CD14-positive monocyte (primary cell): Measurements from ENCODE around the gene RIMBP2. TPM values are rescaled to one million over a fixed set of nuclear protein-coding genes. Genes with fewer than 3 reads are reported as not detected.

Experiments
- DNase-seq, 3 donors: peaks; one replicate each; pipeline ENCODE4 v3.0.0-alpha.2; 2011 to 2022
- H2AFZ ChIP-seq: 2 replicates; pipeline ENCODE4 v1.6.0; 2012; ENCODE audit warnings: mild to moderate bottlenecking, low read depth, low read length, inconsistent platforms; ENCODE audit not compliant: insufficient read depth, poor library complexity, severe bottlenecking
- H3K27ac ChIP-seq, 2 donors: 1 replicate in 1 of 2; 2 replicates in 1 of 2; pipeline ENCODE4 v1.5.1; 2012 to 2013; ENCODE audit warnings: low read length in 2 of 2, control low read depth in 1 of 2, inconsistent platforms in 1 of 2, low read depth in 1 of 2, mild to moderate bottlenecking in 1 of 2
- H3K27me3 ChIP-seq, 2 donors: one replicate each; pipeline versions ENCODE4 v1.6.0 to v1.6.1; 2011 to 2013; ENCODE audit warnings: low read length in 2 of 2; ENCODE audit not compliant: control insufficient read depth in 2 of 2, insufficient read depth in 2 of 2
- H3K36me3 ChIP-seq, 2 donors: replicated peaks in 1 of 2; 1 replicate in 1 of 2; 2 replicates in 1 of 2; pipeline versions ENCODE4 v1.5.1 to v1.6.1; 2012 to 2013; ENCODE audit warnings: low read length in 2 of 2, control low read depth in 1 of 2, inconsistent platforms in 1 of 2, mild to moderate bottlenecking in 1 of 2; ENCODE audit not compliant: insufficient read depth in 2 of 2, control insufficient read depth in 1 of 2
- H3K4me1 ChIP-seq, 2 donors: 1 replicate in 1 of 2; 2 replicates in 1 of 2; pipeline versions ENCODE4 v1.5.1 to v1.6.1; 2012 to 2013; ENCODE audit warnings: low read length in 2 of 2, control low read depth in 1 of 2, inconsistent platforms in 1 of 2, mild to moderate bottlenecking in 1 of 2, moderate library complexity in 1 of 2; ENCODE audit not compliant: insufficient read depth in 2 of 2, control insufficient read depth in 1 of 2
- H3K4me2 ChIP-seq: replicated peaks from 2 replicates; pipeline ENCODE3; 2012; ENCODE audit warnings: low read length, moderate library complexity, mild to moderate bottlenecking; ENCODE audit not compliant: poor library complexity, severe bottlenecking; ENCODE audit errors: extremely low read depth
- H3K4me3 ChIP-seq, 3 experiments: fragments of 200-600 bp in 1 of 3; sonication (generic) in 1 of 3; replicated peaks in 1 of 3; 1 replicate in 2 of 3; 2 replicates in 1 of 3; pipeline ENCODE4 v1.5.1; 2011 to 2013; ENCODE audit warnings: low read length in 3 of 3, mild to moderate bottlenecking in 3 of 3, control low read depth in 2 of 3, low read depth in 2 of 3, inconsistent platforms in 1 of 3, moderate library complexity in 1 of 3
- H3K79me2 ChIP-seq: 2 replicates; pipeline ENCODE4 v1.6.0; 2012; ENCODE audit warnings: mild to moderate bottlenecking, control low read depth, inconsistent platforms, low read length, moderate library complexity; ENCODE audit not compliant: insufficient read depth
- H3K9ac ChIP-seq: 2 replicates; pipeline ENCODE4 v1.6.0; 2017; ENCODE audit warnings: low read length, mild to moderate bottlenecking; ENCODE audit not compliant: insufficient read depth, poor library complexity, severe bottlenecking
- H3K9me3 ChIP-seq, 2 donors: replicated peaks in 1 of 2; 1 replicate in 1 of 2; 2 replicates in 1 of 2; pipeline versions ENCODE4 v1.5.1 to v1.6.1; 2012 to 2013; ENCODE audit warnings: low read length in 2 of 2, control low read depth in 1 of 2; ENCODE audit not compliant: control insufficient read depth in 1 of 2, insufficient read depth in 1 of 2
- H4K20me1 ChIP-seq: 2 replicates; pipeline ENCODE4 v1.6.0; 2012; ENCODE audit warnings: mild to moderate bottlenecking, low read length, control low read depth, moderate library complexity; ENCODE audit not compliant: insufficient read depth
- H3K27ac Mint-ChIP-seq, 7 donors: one replicate each; pipeline ENCODE4 v1.8.0; 2020; ENCODE audit warnings: mild to moderate bottlenecking in 7 of 7, mixed read lengths in 7 of 7, moderate library complexity in 6 of 7, inconsistent platforms in 2 of 7
- H3K27me3 Mint-ChIP-seq, 3 donors: one replicate each; pipeline ENCODE4 v1.8.0; 2021 to 2022; ENCODE audit warnings: low read depth in 3 of 3, mild to moderate bottlenecking in 3 of 3, mixed read lengths in 3 of 3, moderate library complexity in 3 of 3, inconsistent platforms in 1 of 3
- H3K36me3 Mint-ChIP-seq, 2 donors: one replicate each; pipeline ENCODE4 v1.8.0; 2020; ENCODE audit warnings: mixed read lengths in 2 of 2, inconsistent platforms in 1 of 2, mild to moderate bottlenecking in 1 of 2
- H3K4me1 Mint-ChIP-seq: one replicate; pipeline ENCODE4 v1.8.0; 2020; ENCODE audit warnings: mild to moderate bottlenecking, mixed read lengths
- H3K4me3 Mint-ChIP-seq, 2 donors: one replicate each; pipeline ENCODE4 v1.8.0; 2020; ENCODE audit warnings: mild to moderate bottlenecking in 2 of 2, mixed read lengths in 2 of 2, moderate library complexity in 1 of 2
- H3K9me3 Mint-ChIP-seq, 7 donors: one replicate each; pipeline ENCODE4 v1.8.0; 2020 to 2022; ENCODE audit warnings: mixed read lengths in 7 of 7, mild to moderate bottlenecking in 6 of 7, moderate library complexity in 6 of 7, inconsistent platforms in 2 of 7
- CTCF ChIP-seq: fragments of 200-600 bp; IDR thresholded peaks from one replicate; pipeline ENCODE4 v1.8.0; 2022; ENCODE audit warnings: antibody characterized with exemption, mild to moderate bottlenecking
- WGBS: methylation state at CpG from one replicate; pipeline ENCODE4 v1.1.5; 2013; ENCODE audit warnings: missing lambda C conversion rate; ENCODE audit not compliant: insufficient coverage; 5-methylcytosine and 5-hydroxymethylcytosine counted together
- intact Hi-C, 2 donors: fragments of 100-400 bp; cut with micrococcal nuclease; formaldehyde crosslinking; loops; one replicate each; pipeline versions ENCODE4 v1.15.0 to v1.15.1; 2023
- polyA plus RNA-seq, 3 donors: library from polyadenylated mRNA; depleted of rRNA in 1 of 3; unstranded in 2 of 3; stranded (reverse) in 1 of 3; fragments of 300-500 nt in 2 of 3; fragments of >200 nt in 1 of 3; fragmentation: Illumina TruSeq in 2 of 3; gene quantifications; 1 replicate in 2 of 3; 2 replicates in 1 of 3; pipeline ENCODE4 v1.2.3, GENCODE V29; 2012 to 2021

The RIMBP2 gene
- polyA plus RNA-seq, 3 donors: not detected

GRCh38 chr12:130549361-130549760, 166.7 kb downstream of the RIMBP2 start:
- H3K4me1 Mint-ChIP-seq: no peaks in the 10 kb centered on the region
- WGBS: 57% methylated on average over 1 of the region's 3 CpGs
- Histone ChIP-seq H3K9me3 (peaks cover 3 to 10% of the 10 kb centered on the region in 2 donors), H3K79me2 (no peaks in the 10 kb centered on the region), H3K9ac (no peak overlapping the region), H3K27ac (no peak overlapping the region), H3K27me3 (no peaks in the 10 kb centered on the region), H2AFZ (no peak overlapping the region), H3K4me3 (no peak overlapping the region), H3K4me1 (no peaks in the 10 kb centered on the region), H4K20me1 (no peaks in the 10 kb centered on the region), H3K4me2 (no peak overlapping the region), H3K36me3 (no peaks in the 10 kb centered on the region)
- no peak for DNase-seq
- peaks cover 0 to 2% (median 0%) of the 10 kb centered on the region in 3 donors for H3K27me3 Mint-ChIP-seq
- no peak overlapping the region for H3K27ac Mint-ChIP-seq
- intact Hi-C loops: no loop called here
- no peak overlapping the region for H3K4me3 Mint-ChIP-seq
- peaks cover 0 to 7% (median 5%) of the 10 kb centered on the region in 7 donors for H3K9me3 Mint-ChIP-seq
- no peak for TF ChIP-seq CTCF
- no peaks in the 10 kb centered on the region for H3K36me3 Mint-ChIP-seq

- Histone ChIP-seq H4K20me1 (no peaks in the 10 kb centered on the region), H3K79me2 (no peaks in the 10 kb centered on the region), H3K27ac (no peak overlapping the region), H3K27me3 (no peaks in the 10 kb centered on the region), H3K4me3 (no peak overlapping the region), H3K36me3 (no peaks in the 10 kb centered on the region), H2AFZ (no peak overlapping the region), H3K4me1 (no peaks in the 10 kb centered on the region), H3K9ac (no peak overlapping the region), H3K9me3 (peaks cover 3 to 10% of the 10 kb centered on the region in 2 donors), H3K4me2 (no peak overlapping the region)
- Mint-ChIP-seq H3K27me3 (peaks cover 0 to 2% (median 0%) of the 10 kb centered on the region in 3 donors), H3K27ac (no peak overlapping the region), H3K4me1 (no peaks in the 10 kb centered on the region), H3K9me3 (peaks cover 0 to 7% (median 4%) of the 10 kb centered on the region in 7 donors), H3K36me3 (no peaks in the 10 kb centered on the region), H3K4me3 (no peak overlapping the region)
- intact Hi-C loops: no loop called here
- DNase-seq: no peak
- TF ChIP-seq CTCF: no peak
- WGBS: 77% methylated on average over 8 of the region's 13 CpGs
These were observed 168.5 kb downstream of the RIMBP2 start for GRCh38 chr12:130547480-130548155.
